ENCODE data around the gene TSSC4. TPM values are rescaled to one million over a fixed set of nuclear protein-coding genes. Genes with fewer than 3 reads are reported as not detected.
A peak's percentile ranks its signal among the peaks of the same experiment; 100 is the strongest.

TSSC4 gene
- total RNA-seq, 1 donor from 2014 or later, result 48.4 TPM

DNA sequence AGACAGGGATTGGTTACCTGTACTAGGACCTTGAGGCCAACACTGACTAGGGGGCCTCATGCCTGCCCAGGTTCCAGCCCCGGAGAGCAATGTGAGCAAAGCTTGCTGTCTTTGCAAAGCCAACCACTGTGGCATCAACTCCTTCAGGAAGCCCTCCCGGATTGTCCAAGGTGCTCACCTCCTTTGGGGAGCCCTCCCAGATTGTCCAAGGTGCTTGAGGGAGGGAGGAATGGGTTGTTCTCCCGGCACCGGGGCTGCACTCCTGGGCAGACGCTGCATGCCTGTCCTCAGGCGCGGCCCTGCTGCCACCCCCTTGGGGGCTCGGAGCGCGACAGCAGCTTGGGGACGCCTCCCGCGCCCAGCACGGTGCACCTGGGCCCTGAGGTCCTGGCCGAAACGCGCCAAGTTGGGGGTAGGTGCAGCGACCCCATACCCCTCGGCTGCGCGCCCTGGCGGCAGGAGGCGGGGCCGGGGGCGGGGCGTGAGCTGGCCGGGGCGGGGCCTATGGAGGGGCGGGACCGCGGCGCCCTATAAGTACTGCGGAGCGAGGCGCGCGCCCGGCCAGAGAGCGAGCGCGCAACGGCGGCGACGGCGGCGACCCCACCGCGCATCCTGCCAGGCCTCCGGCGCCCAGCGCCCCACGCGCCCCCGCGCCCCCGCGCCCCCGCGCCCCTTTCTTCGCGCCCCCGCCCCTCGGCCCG, 23.6 kb upstream of the TSSC4 start, which contains the start of gene CD81:
CD81 (plus strand) TSS at position 560 of the 701 bp plus-strand sequence. CDS start 240 bp downstream, outside the sequence.
- H3K36me3 Mint-ChIP-seq (ENCODE audit: low read depth, unreplicated experiment), result peaks cover 12% of the 10 kb centered on the region
- H3K9me3 Mint-ChIP-seq (ENCODE audit: unreplicated experiment), result no peaks in the 10 kb centered on the region
- H3K4me1 Mint-ChIP-seq (ENCODE audit: unreplicated experiment), result peaks cover 21% of the 10 kb centered on the region
- peaks cover 19% of the 10 kb centered on the region for H3K27me3 Mint-ChIP-seq (ENCODE audit: unreplicated experiment)
- TF ChIP-seq, protein P1, sequence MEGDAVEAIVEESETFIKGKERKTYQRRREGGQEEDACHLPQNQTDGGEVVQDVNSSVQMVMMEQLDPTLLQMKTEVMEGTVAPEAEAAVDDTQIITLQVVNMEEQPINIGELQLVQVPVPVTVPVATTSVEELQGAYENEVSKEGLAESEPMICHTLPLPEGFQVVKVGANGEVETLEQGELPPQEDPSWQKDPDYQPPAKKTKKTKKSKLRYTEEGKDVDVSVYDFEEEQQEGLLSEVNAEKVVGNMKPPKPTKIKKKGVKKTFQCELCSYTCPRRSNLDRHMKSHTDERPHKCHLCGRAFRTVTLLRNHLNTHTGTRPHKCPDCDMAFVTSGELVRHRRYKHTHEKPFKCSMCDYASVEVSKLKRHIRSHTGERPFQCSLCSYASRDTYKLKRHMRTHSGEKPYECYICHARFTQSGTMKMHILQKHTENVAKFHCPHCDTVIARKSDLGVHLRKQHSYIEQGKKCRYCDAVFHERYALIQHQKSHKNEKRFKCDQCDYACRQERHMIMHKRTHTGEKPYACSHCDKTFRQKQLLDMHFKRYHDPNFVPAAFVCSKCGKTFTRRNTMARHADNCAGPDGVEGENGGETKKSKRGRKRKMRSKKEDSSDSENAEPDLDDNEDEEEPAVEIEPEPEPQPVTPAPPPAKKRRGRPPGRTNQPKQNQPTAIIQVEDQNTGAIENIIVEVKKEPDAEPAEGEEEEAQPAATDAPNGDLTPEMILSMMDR (IDR thresholded peaks at IDR 0.05; ENCODE audit: unreplicated experiment), result no peak
- H3K27ac Mint-ChIP-seq (ENCODE audit: unreplicated experiment), result peak within 1 kb of the TSS; percentile 91
- peak within 1 kb of the TSS; percentile 91 for H3K4me3 Mint-ChIP-seq (ENCODE audit: unreplicated experiment)
- peak; percentile 68 for DNase-seq (ENCODE audit: low spot score)

DNA sequence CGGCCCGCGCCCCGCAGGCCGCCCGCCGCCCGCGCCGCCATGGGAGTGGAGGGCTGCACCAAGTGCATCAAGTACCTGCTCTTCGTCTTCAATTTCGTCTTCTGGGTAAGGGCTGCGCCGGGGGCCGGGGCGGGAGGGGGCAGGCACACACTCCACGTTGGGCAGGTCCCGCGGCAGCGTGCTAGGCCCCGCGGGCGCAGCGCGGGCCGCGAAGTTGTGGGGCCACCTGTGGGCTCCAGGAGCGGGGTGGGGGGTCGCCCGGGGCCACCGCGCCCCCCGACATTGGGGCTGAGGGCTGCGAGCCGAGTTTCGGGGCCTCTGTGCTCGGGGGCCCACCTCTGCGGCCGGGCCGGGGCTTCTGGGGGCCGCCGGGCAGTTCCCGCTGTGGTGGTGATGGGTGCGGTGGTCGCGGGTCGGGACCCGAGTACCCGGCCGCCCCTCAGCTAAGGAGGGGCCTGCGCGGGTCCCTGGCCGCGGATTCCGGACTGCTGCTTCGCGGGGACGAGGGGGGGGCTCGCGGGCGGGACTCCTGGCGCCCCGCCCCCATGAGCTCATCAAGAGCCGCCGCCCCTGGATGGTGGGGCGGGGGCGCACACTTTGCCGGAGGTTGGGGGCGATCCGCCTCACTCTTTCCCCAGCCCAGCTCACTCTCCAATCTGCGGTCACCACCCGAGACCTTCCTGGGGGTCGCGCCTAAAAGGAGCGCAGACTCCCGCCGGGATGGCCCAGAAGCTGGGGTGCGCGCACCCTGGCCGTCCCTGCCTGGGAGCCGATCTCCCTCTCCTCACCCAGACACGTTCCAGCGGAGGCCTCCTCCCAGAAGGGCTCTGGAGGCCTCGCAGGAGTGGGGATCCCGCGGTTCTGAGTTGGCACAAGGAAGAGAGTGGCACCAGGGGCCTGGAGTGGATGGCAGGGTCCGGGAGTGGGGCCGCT, 22.8 kb upstream of the TSSC4 start:
- DNase-seq (ENCODE audit: low spot score), result peak; percentile 66
- peaks cover 26% of the 10 kb centered on the region for H3K4me1 Mint-ChIP-seq (ENCODE audit: unreplicated experiment)
- TF ChIP-seq, protein P1 (IDR thresholded peaks at IDR 0.05; ENCODE audit: unreplicated experiment), result no peak
- H3K27ac Mint-ChIP-seq (ENCODE audit: unreplicated experiment), result peak overlapping the region; percentile 91
- peak overlapping the region; percentile 91 for H3K4me3 Mint-ChIP-seq (ENCODE audit: unreplicated experiment)
- peaks cover 19% of the 10 kb centered on the region for H3K27me3 Mint-ChIP-seq (ENCODE audit: unreplicated experiment)
- no peaks in the 10 kb centered on the region for H3K9me3 Mint-ChIP-seq (ENCODE audit: unreplicated experiment)
- peaks cover 12% of the 10 kb centered on the region for H3K36me3 Mint-ChIP-seq (ENCODE audit: low read depth, unreplicated experiment)

DNA sequence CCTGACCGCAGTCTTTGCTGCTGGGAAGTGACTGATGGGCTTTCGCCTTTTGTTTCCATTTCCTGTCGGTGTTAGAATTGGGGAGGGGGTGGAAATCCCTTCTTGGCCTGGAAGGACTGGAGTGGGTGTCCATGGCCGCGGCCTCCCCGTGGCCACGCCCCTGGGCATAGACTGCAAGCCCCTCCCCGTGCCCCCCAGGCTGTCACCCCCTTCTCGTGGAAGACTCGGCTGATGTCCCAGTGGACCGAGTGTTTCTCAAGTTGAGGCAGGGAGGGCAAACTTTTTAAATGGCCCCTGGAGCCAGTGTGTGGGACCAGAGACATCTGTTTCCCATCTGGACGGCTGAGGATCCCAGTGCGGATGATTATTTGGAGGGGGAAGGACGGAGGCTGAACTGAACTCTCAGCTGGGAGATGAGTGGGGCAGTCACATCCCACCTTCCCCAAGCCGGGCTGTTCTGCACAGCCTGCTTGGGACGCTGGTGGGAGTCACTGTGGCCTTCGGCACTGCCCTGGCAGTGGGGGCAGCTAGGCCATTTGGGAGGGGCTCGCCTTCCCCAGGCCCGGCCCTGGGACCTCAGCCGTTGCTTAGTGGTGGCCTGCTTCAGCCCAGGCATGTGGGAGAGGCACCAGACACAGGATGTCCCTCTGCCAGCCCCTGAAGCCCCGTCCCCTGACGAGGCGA, 21.9 kb upstream of the TSSC4 start:
- Mint-ChIP-seq H3K27me3 (ENCODE audit: unreplicated experiment) (peaks cover 19% of the 10 kb centered on the region), H3K9me3 (ENCODE audit: unreplicated experiment) (no peaks in the 10 kb centered on the region), H3K36me3 (ENCODE audit: low read depth, unreplicated experiment) (peaks cover 12% of the 10 kb centered on the region), H3K27ac (ENCODE audit: unreplicated experiment) (peak overlapping the region; percentile 91), H3K4me1 (ENCODE audit: unreplicated experiment) (peaks cover 31% of the 10 kb centered on the region), H3K4me3 (ENCODE audit: unreplicated experiment) (peak overlapping the region; percentile 91)
- TF ChIP-seq, protein P1 (IDR thresholded peaks at IDR 0.05; ENCODE audit: unreplicated experiment), result no peak
- DNase-seq (ENCODE audit: low spot score), result peak; percentile 35

DNA sequence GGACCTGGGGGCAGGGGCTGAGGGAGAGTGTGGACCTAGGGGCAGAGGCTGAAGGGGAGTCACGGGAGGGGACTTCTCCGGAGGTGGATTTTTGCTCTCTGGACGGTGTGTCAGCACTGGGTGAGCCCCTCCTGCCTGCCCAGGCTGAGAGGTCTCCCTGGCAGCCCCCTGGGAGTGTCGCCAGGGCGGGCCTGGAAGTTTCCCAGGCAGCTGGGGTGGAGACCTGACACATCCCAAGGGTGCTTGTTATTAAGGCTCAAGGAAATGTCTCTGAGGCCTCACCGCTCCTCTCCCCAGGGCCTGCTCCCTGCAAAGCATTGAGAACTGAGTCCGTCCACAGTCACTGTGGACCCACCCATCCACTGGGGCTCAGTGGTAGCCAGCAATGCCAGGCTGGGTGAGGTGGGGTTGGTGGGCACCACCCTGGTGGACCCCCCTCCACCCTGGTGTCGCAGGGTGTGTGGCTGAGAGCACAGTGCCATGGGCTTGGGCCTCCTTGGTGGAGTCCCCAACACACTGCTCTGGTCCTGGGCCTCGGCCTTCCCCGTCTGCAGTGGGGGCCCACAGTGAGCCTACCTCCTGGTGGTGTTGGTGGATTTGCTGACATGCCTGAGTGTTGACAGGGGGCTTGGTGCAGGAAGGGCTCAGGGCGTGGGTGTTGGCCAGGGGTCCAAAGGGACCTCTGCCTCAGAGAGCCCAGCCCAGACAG, 20.9 kb upstream of the TSSC4 start:
- Mint-ChIP-seq H3K9me3 (ENCODE audit: unreplicated experiment) (no peaks in the 10 kb centered on the region), H3K27ac (ENCODE audit: unreplicated experiment) (no peak overlapping the region), H3K27me3 (ENCODE audit: unreplicated experiment) (peaks cover 19% of the 10 kb centered on the region), H3K4me3 (ENCODE audit: unreplicated experiment) (peak overlapping the region; percentile 65), H3K36me3 (ENCODE audit: low read depth, unreplicated experiment) (peaks cover 12% of the 10 kb centered on the region), H3K4me1 (ENCODE audit: unreplicated experiment) (peaks cover 31% of the 10 kb centered on the region)
- TF ChIP-seq, protein P1 (IDR thresholded peaks at IDR 0.05; ENCODE audit: unreplicated experiment), result no peak
- DNase-seq (ENCODE audit: low spot score), result no peak

Measured in endothelial cell (in vitro differentiated cells).